RWPE2 (cell line): ENCODE data around the gene CYFIP1.

Source experiments
- ATAC-seq: fragments of 200-7000 bp; cut with Tn5 transposase; 3 replicates; pipeline ENCODE4 v1.9.1; 2021; ENCODE audit warnings: low read depth
- DNase-seq: peaks from one replicate; pipeline ENCODE4 v3.0.0-alpha.2; 2020; ENCODE audit warnings: low spot score
- H3K27ac ChIP-seq: fragments of 450-650 bp; 2 replicates; pipeline ENCODE4 v1.5.1; 2017; ENCODE audit warnings: mild to moderate bottlenecking; ENCODE audit not compliant: poor library complexity, severe bottlenecking
- H3K27me3 ChIP-seq: fragments of 250-450 bp; sonication (Bioruptor Pico); 2 replicates; pipeline ENCODE4 v1.5.1; 2021; ENCODE audit warnings: mild to moderate bottlenecking, moderate library complexity; ENCODE audit not compliant: insufficient read depth, poor library complexity, severe bottlenecking
- H3K36me3 ChIP-seq: fragments of 250-450 bp; sonication (Bioruptor Pico); 2 replicates; pipeline ENCODE4 v1.5.1; 2020; ENCODE audit warnings: low read depth, mild to moderate bottlenecking, moderate library complexity
- H3K4me1 ChIP-seq: fragments of 250-450 bp; sonication (Bioruptor Pico); 2 replicates; pipeline ENCODE4 v1.5.1; 2021; ENCODE audit warnings: mild to moderate bottlenecking, moderate library complexity; ENCODE audit not compliant: insufficient read depth, poor library complexity, severe bottlenecking
- H3K4me3 ChIP-seq: fragments of 250-450 bp; sonication (Bioruptor Pico); 2 replicates; pipeline ENCODE4 v1.5.1; 2021; ENCODE audit warnings: mild to moderate bottlenecking, moderate library complexity; ENCODE audit not compliant: severe bottlenecking
- H3K9me3 ChIP-seq: fragments of 250-450 bp; sonication (Bioruptor Pico); 2 replicates; pipeline ENCODE4 v1.5.1; 2021; ENCODE audit warnings: mild to moderate bottlenecking, moderate library complexity; ENCODE audit not compliant: severe bottlenecking
- CTCF ChIP-seq: fragments of 450-650 bp; IDR thresholded peaks from one replicate; pipeline ENCODE4 v1.5.1; 2017; ENCODE audit warnings: mild to moderate bottlenecking, moderate library complexity; ENCODE audit not compliant: poor library complexity, severe bottlenecking

CYFIP1 gene

GRCh38 chr15:22872936-22873701, 107.0 kb downstream of the CYFIP1 start:
- ATAC-seq (no peak), DNase-seq (no peak)
- peaks cover 100% of the 10 kb centered on the region for H3K36me3 ChIP-seq
- TF ChIP-seq CTCF = no peak
- no peaks in the 10 kb centered on the region for H3K9me3 ChIP-seq
- H3K4me3 ChIP-seq = no peak overlapping the region
- H3K27me3 ChIP-seq = no peaks in the 10 kb centered on the region
- H3K27ac ChIP-seq = no peak overlapping the region
- H3K4me1 ChIP-seq = no peaks in the 10 kb centered on the region

- Histone ChIP-seq H3K4me3 (no peak overlapping the region), H3K27ac (no peak overlapping the region), H3K27me3 (no peaks in the 10 kb centered on the region), H3K36me3 (peaks cover 100% of the 10 kb centered on the region), H3K9me3 (no peaks in the 10 kb centered on the region), H3K4me1 (no peaks in the 10 kb centered on the region)
- TF ChIP-seq CTCF = no peak
- DNase-seq (no peak), ATAC-seq (peak; percentile 15)
These were observed 108.6 kb downstream of the CYFIP1 start for GRCh38 chr15:22871481-22872086.

GRCh38 chr15:22870865-22871264, 109.3 kb downstream of the CYFIP1 start:
- DNase-seq = no peak
- H3K4me3 ChIP-seq = no peak overlapping the region
- H3K27me3 ChIP-seq = no peaks in the 10 kb centered on the region
- no peak for TF ChIP-seq CTCF
- H3K9me3 ChIP-seq = no peaks in the 10 kb centered on the region
- H3K36me3 ChIP-seq = peaks cover 100% of the 10 kb centered on the region
- ATAC-seq = no peak
- no peaks in the 10 kb centered on the region for H3K4me1 ChIP-seq
- no peak overlapping the region for H3K27ac ChIP-seq

GRCh38 chr15:22869856-22870255, 110.3 kb downstream of the CYFIP1 start:
- H3K4me1 ChIP-seq = no peaks in the 10 kb centered on the region
- H3K4me3 ChIP-seq = no peak overlapping the region
- no peak overlapping the region for H3K27ac ChIP-seq
- H3K27me3 ChIP-seq = no peaks in the 10 kb centered on the region
- no peak for TF ChIP-seq CTCF
- peaks cover 100% of the 10 kb centered on the region for H3K36me3 ChIP-seq
- ATAC-seq (no peak), DNase-seq (no peak)
- H3K9me3 ChIP-seq = no peaks in the 10 kb centered on the region

- Histone ChIP-seq H3K27ac (no peak overlapping the region), H3K9me3 (no peaks in the 10 kb centered on the region), H3K36me3 (peaks cover 100% of the 10 kb centered on the region), H3K4me1 (no peaks in the 10 kb centered on the region), H3K27me3 (no peaks in the 10 kb centered on the region), H3K4me3 (no peak overlapping the region)
- DNase-seq = no peak
- no peak for TF ChIP-seq CTCF
- ATAC-seq = peak; percentile 5; the same call in 1 of the 3 replicates
These were observed 111.2 kb downstream of the CYFIP1 start for GRCh38 chr15:22868928-22869327.
